Omental fat pad (tissue), 4 donors: ENCODE data around the gene TGFBR2. TPM values are rescaled to one million over a fixed set of nuclear protein-coding genes. Genes with fewer than 3 reads are reported as not detected.
A peak's percentile ranks its signal among the peaks of the same experiment; 100 is the strongest.

Source experiments
- ATAC-seq: fragments of 150-250 bp; one replicate; pipeline ENCODE4 v1.9.1; 2016; ENCODE audit warnings: mild to moderate bottlenecking, moderate library complexity; ENCODE audit not compliant: low FRiP score
- DNase-seq: peaks from one replicate; pipeline ENCODE4 v3.0.0-alpha.2; 2019; ENCODE audit warnings: low spot score
- CTCF ChIP-seq, 3 donors: fragments of 450-650 bp; IDR thresholded peaks; one replicate each; pipeline ENCODE4 v1.5.1; 2016 to 2017; ENCODE audit warnings: antibody characterized with exemption in 3 of 3, mild to moderate bottlenecking in 3 of 3, moderate library complexity in 2 of 3
- total RNA-seq, 4 donors: library from RNA; depleted of rRNA; stranded (reverse); fragments of >200 nt; gene quantifications; one replicate each; pipeline ENCODE4 v1.1.0, GENCODE V29; 2016

Gene TGFBR2
- total RNA-seq, 4 donors from 2014 or later: 281 to 587 (median 369) TPM

GRCh38 chr3:30675774-30676173 lies 69.4 kb downstream of the TGFBR2 start:
- no peak for DNase-seq
- no peak for TF ChIP-seq CTCF (IDR thresholded peaks at IDR 0.05)
- no peak for ATAC-seq

- no peak for TF ChIP-seq CTCF (IDR thresholded peaks at IDR 0.05)
- DNase-seq: no peak
- ATAC-seq: no peak
Observed at GRCh38 chr3:30676424-30677346, 70.3 kb downstream of the TGFBR2 start.

GRCh38 chr3:30677347-30677685 lies 70.9 kb downstream of the TGFBR2 start:
- no peak for DNase-seq
- TF ChIP-seq CTCF (IDR thresholded peaks at IDR 0.05): no peak
- no peak for ATAC-seq

GRCh38 chr3:30679045-30679444 lies 72.6 kb downstream of the TGFBR2 start:
- ATAC-seq (no peak), DNase-seq (no peak)
- TF ChIP-seq CTCF (IDR thresholded peaks at IDR 0.05): no peak

GRCh38 chr3:30680789-30681648 lies 74.6 kb downstream of the TGFBR2 start:
- ATAC-seq (no peak), DNase-seq (no peak)
- no peak for TF ChIP-seq CTCF (IDR thresholded peaks at IDR 0.05)

GRCh38 chr3:30681649-30682211 lies 75.3 kb downstream of the TGFBR2 start:
- TF ChIP-seq CTCF (IDR thresholded peaks at IDR 0.05): no peak
- no peak for DNase-seq
- peak; percentile 52 for ATAC-seq
